ENCODE measurements around the gene PDE6C.

The PDE6C gene

GRCh38 chr10:93612311-93612710, at the start of gene PDE6C:
Gene PDE6C (plus strand): TSS chr10:93612537. CDS start chr10:93612726, 189 bp downstream.
- DNase-seq: no peak

- no peak for DNase-seq
Observed at GRCh38 chr10:93565446-93565845, 46.9 kb upstream of the PDE6C start.

GRCh38 chr10:93566435-93567276, 45.7 kb upstream of the PDE6C start, which contains the start of gene FFAR4:
Gene FFAR4 (plus strand): TSS chr10:93566665. CDS start chr10:93566721, 56 bp downstream.
- no peak for DNase-seq

- no peak for DNase-seq
Observed at GRCh38 chr10:93567277-93568104, 44.8 kb upstream of the PDE6C start.

- no peak for DNase-seq
Observed at GRCh38 chr10:93568105-93568390, 44.3 kb upstream of the PDE6C start.

GRCh38 chr10:93570383-93570782, 42.0 kb upstream of the PDE6C start:
- no peak for DNase-seq

- DNase-seq: no peak
Observed at GRCh38 chr10:93572606-93573005, 39.7 kb upstream of the PDE6C start.

- DNase-seq: no peak
Observed at GRCh38 chr10:93573051-93573909, 39.1 kb upstream of the PDE6C start.

GRCh38 chr10:93573924-93574323, 38.4 kb upstream of the PDE6C start:
- no peak for DNase-seq

GRCh38 chr10:93576888-93577287, 35.4 kb upstream of the PDE6C start:
- DNase-seq: no peak

- no peak for DNase-seq
Observed at GRCh38 chr10:93577565-93577964, 34.8 kb upstream of the PDE6C start.

GRCh38 chr10:93579089-93579488, 33.2 kb upstream of the PDE6C start:
- no peak for DNase-seq

GRCh38 chr10:93579985-93580711, 32.2 kb upstream of the PDE6C start:
- no peak for DNase-seq

- no peak for DNase-seq
Observed at GRCh38 chr10:93580828-93581227, 31.5 kb upstream of the PDE6C start.

GRCh38 chr10:93584445-93584844, 27.9 kb upstream of the PDE6C start:
- no peak for DNase-seq

- no peak for DNase-seq
Observed at GRCh38 chr10:93589648-93590562, 22.4 kb upstream of the PDE6C start.

GRCh38 chr10:93590638-93591037, 21.7 kb upstream of the PDE6C start:
- no peak for DNase-seq

- no peak for DNase-seq
Observed at GRCh38 chr10:93591065-93591808, 21.1 kb upstream of the PDE6C start.

- DNase-seq: no peak
Observed at GRCh38 chr10:93593254-93593653, 19.1 kb upstream of the PDE6C start.

GRCh38 chr10:93593749-93594148, 18.6 kb upstream of the PDE6C start:
- no peak for DNase-seq

- DNase-seq: no peak
Observed at GRCh38 chr10:93594518-93594917, 17.8 kb upstream of the PDE6C start.

All from CD4-positive, alpha-beta T cell treated with Interleukin-6 for 4 hours (primary cell).